GM19099 (cell line): ENCODE data around the gene C6orf15.

Source experiments
- POLR2A ChIP-seq: IDR thresholded peaks from 3 replicates; pipeline ENCODE4 v1.6.1; 2011; ENCODE audit warnings: low read depth; ENCODE audit not compliant: insufficient read length; ENCODE audit errors: extremely low read depth

The C6orf15 gene

DNA sequence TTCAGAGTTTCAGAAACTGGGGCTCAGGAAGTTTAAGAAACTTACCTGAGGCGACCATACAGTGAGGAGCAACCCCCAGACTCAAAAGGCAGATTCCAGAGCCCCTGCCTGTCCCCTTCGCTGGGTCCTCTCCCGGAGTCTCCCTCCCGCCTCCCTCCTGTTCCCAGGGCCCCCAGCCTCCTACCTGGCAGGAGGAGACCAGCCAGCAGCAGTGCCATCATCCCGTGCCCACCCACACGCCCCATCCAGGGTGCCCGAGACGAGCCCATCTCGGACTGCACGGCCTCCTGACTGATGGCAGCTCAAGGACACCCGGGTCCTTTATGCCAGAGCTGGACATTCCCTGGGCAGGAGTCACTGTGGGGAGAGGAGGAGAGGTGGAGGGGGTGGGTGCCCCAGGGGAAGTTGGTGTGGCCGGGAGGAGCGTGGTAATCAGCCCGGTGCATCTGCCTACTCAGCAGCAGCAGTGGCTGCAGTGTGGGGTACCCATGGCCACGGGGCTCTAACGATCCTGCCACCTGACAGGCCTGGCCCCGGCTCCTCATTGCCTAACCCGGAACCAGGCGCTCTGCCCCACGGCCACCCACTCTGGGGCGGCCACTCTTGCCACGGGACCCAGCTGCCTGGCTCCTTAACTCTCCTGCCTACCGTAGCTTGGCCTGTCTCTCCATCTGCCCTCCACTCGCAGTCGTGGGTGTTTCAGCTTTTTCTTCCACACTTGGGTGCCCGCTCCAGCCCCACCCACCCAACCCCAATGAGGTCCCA, 8.0 kb upstream of the C6orf15 start, which contains the start of gene CDSN:
Gene CDSN (minus strand): TSS at position 296 of the 765 bp plus-strand sequence. CDS start 27 bp downstream, at position 269.
- no peak for TF ChIP-seq POLR2A

DNA sequence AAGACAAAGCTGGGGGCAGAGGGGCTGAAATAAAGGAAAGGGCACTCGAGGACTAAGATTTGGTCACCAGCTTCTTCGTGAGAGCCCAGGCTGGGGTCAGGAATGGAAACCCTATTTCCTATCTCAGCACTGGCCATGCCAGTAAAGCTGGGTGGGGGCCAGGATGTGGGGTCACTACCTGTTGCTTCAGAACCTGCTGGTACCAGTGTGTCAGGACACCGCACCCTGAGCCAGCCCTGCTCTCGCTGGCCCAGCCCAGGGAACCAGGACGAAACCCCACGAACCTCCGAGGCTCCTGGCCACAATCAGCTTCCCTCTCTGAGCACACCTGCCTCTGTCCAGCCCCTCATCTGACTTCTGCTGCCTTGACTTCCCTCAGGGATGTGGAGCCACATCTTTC, 5.8 kb upstream of the C6orf15 start:
- TF ChIP-seq POLR2A: no peak

DNA sequence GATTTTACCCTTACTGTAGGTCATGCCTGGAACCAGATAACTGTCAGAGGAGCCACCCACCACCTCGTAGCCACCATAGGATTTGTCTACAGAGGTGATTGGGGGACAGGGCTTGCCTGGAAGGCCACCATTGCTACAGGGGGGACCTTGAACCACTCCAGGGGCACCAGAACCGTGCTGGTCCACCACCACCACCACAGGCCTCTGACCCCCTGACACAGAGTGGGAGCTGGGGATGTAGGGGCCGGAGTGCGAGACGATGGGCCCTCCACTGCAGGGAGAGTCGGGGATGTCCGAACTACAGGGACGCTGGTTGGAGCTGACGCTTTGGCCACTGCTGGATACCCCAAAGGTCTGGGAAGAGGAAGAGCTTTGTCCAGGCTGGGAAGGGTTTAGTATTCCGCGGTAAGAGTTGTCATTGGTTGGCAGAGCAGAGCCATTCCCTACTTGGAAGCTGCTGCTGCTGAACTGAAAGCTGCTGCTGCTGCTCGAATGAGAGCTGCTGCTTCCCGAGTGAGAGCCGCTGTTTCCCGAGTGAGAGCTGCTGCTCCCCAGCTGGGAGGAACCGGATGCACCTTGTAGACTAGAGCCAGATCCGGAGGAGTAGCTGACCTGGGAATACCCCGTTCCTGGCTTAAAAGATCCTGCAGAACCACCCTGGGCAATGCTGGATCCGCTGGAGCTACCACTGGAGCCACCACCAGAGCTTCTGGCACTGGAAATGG, 4.4 kb upstream of the C6orf15 start:
- no peak for TF ChIP-seq POLR2A

DNA sequence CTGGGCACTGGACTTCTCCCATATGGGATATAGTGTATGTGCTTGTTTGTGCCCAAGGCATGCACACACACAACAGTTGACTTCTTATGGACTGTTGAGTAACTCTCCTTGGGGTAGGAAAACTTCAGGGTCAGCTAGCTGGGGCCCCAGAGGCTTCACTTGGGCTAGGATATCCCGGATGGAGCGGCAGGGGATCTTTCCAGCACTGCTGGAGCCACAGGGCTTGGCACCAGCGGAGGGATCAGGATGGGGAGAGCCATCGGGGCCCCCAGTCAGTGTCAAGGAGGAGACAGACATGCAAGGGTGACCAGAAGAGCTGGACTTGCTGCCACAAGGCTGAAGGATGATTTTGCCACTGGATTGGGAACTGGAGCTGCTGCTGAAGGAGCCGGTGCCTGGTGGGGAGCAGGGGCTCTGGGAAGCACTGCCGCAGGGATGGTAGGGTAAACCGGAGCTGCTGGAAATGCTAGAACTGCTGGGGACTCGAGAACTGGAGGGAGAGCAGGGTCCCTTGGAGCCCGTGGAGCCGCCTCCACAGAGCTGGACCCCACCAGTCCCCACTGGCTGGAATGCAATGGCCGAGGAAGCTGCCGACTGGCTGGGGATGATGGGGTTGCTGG, 3.7 kb upstream of the C6orf15 start:
- TF ChIP-seq POLR2A: no peak

DNA sequence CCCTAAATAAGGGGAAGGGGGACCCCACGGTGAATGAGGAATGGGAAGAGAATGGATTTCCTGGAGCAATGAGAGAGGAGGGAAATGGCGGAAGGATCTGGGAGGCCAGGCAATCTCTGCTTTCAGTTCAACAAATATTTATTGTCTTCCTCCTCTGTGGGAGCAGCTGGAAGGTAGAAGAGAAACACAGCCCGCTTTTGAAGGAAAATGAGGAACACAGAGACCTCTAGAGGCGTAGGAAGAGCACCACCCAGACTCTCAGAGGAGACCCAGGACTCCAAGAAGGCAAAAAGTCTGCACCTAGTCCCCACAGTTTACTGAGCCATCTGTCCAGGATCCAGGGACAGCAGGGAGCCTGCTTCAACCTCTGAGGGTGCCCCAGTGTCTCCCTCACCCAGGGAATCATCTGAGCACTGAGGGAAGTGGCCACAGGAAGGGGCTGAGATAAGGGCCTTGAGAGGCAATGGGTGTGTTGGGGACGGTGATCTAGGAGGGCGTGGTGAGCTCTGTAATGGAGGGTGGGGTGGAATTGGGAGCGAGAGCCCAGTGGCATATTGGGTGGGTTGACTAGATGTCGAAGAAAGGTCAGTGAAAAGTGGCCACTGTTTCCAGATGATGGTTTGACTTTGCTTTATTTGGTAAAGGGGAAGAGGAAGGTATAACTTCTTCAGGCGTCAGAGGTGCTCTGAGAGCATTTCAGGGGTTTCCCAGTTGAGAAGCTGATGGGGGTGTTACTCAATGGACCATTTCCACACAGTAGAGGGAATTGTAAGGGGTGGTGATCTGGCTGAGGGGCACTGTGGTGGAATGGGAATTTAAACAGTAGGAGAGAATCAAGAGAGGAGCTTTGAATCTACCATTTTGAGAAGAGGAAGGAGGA, 2.8 kb upstream of the C6orf15 start:
- no peak for TF ChIP-seq POLR2A

DNA sequence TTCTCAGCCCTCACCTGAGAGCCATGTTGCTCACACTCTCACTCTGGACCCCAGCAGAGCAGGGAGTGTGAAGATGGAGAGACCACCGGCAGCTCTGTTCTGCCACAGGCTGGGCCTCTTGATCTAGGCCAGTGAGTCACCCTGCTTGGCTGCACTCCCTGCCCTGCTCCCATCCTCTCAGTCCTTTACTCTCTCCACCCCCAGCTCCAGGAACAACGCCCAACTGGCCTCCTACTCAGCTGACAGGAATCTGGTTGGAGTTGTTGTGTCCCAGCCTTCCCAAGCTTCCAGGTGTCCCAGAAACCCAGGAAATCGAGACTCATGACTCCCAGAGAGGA, 2.1 kb upstream of the C6orf15 start, which contains the start of gene PSORS1C1:
Gene PSORS1C1 (plus strand): TSS at position 260 of the 338 bp plus-strand sequence. CDS start 14,833 bp downstream, outside the sequence.
- TF ChIP-seq POLR2A: no peak

DNA sequence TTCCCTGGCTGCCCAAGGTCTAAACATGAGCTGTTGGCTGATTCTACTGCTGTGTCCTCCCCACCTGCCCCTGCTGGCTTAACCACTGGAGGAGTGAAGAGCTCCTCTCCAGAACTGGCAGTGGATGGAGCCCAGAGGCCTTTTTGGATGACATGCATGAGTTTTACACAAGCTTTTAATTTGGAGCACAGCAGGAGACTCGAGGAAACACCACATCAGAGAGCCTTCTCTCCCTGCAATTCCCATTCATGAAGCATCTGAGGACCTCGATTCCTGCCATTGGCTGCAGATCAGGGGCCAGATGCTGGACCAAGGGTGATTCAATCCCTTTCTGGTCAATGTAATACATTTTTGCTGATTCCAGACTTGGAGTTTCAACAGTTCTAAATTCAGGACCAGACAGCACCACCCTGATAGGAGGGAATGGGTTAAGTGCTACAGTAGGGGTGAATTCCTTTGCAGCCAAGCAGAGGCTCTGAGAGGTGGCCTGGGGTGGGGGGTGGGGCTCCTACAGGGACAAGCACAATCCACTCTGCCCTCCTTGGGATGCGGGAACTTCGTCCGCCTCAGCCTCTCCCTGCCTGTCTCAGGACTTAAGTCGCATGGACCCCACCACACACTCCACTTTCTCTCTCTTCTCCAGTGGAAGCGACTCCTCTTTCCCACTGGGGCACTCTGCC, 1.6 kb upstream of the C6orf15 start:
- no peak for TF ChIP-seq POLR2A

DNA sequence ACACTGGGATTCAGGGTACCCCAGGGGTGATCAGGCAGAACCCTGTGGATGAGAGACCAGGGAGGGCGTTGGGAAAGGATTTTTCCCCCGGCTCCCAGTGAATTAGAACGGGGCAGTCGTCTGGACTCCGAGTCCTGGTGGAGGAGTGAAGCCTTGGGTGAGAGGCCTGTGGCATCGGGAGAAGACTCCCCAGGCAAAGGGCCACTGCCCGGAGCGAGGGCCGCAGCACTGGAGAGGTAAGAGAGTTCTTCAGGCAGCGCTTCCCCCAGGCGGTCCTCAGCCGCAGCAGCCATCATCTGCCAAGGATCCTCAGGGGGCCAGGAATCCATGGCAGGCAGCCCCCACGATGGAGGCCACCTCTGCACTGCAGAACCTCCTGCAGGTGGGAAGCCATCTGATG, 663 bp downstream of the C6orf15 start:
- no peak for TF ChIP-seq POLR2A

DNA sequence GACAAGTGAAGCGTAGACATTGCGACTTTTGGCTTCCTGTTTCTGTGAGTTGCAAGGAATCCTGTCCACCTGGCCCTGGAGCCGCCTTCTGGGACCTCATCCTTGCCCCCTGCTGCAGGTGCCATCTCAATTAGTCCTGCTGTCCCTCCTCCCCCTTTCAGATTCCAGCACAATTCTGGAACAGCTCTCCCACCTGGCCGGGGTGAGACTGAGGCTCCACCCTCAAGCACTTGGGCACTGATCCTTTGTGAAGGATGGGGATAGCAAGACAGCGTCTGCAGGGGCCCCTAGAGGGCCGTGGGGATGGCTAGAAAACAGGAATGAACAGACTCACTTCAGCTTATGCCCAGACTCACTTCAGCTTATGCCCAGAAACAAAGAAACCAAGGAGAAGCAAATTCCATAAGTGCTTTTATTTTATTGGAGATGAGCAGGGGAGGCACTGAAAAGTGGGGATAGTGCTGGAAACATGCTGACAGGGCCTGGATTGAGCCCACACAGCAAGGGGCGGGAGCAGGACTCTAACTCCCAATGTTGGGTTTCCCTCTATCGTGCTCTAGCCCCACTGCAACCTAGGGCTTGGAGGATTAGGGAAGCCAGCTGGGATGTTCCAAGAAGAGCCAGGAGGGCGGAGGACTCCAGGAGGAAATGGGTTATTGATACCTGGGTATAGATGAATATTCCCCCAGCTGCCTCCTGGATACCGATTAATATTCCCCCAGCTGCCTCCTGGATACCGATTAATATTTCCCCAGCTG, 1.4 kb downstream of the C6orf15 start:
- no peak for TF ChIP-seq POLR2A

DNA sequence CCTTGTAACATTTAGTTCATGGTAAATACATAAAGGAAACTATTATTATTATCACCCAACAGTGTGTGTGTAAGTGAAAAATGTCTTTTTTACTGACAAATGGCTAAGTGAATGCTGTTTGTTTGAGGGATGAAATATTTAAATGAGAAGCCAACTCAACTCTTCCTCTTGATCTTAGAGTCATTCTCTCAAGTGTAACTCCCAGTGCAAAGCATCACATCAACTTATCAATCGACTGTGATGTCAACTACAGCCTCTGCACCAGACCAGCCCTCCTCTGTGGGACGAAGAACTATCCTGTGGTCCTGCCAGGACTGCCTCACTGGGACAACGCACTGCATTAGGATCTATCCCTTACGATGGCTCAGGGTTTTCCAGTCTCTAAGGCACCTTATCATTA, 5.3 kb downstream of the C6orf15 start:
- no peak for TF ChIP-seq POLR2A

DNA sequence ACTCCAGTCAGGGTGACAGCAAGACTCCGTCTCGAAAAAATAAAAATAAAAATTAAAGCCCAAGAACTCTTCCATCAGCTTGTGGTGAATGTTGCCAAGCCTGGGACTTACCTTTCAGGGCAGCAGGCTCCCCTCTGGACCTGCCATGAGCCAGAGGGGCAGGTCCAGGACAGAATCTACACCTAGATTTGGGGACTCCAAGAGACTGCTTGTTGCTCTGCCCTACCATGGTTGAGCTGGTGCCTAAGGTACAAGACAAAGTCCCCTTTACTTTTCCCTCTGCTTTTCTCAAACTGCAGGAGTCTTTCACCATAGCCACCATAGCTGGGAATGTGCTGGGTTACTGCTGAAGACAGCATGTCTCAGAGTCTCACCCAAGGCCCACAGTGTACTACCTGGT, 9.2 kb downstream of the C6orf15 start:
- no peak for TF ChIP-seq POLR2A

DNA sequence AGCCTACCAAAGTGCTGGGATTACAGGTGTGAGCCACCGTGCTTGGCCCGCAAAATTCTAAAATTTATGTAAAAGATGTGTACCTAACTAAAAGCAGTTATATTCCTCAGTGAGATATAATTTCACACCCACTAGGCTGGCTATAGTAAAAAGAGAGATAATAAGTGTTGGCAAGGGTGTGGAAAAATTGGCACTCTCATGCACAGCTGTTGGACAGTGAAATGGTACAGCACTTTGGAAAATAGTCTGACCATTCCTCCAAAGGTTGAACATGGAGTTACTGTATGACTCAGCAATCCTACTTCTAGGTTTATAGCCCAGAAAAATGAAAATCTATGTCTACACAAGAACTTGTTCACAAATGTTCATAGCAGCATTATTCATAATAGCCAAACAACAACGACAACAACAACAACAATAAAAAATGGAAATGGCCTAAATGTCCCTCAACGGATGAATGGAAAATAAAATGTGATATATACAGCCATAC, 13.9 kb downstream of the C6orf15 start:
- TF ChIP-seq POLR2A: no peak

DNA sequence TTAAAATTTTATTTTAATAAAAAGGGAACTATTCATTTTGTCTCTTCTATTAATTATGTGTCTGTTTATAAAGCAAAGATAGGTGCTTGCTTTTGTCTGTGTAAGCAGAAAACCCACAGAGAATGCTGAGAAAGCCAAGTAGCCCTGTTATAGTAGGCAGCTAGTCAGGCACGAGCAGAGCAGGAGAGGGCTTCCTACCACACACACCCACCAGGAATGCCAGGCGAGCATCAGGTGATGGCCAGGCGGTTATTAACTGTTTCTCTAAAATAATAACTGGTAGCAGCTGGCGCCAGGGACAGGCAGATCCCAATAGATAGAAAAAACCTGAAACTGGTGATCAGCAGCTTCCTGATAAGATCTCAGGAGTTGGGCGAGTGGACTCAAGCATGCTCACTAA, 15.7 kb downstream of the C6orf15 start:
- no peak for TF ChIP-seq POLR2A
